Neural cell (in vitro differentiated cells): ENCODE data around the gene CADM1.

Experiments used
- CTCF ChIP-seq: fragments of 450-650 bp; IDR thresholded peaks from 2 replicates; pipeline ENCODE4 v1.5.1; 2014; ENCODE audit warnings: antibody characterized with exemption, mild to moderate bottlenecking, moderate library complexity; ENCODE audit not compliant: poor library complexity, severe bottlenecking
- EP300 ChIP-seq: fragments of 450-650 bp; conservative IDR thresholded peaks from 2 replicates; pipeline ENCODE4 v1.6.1; 2014; ENCODE audit warnings: antibody characterized with exemption, mild to moderate bottlenecking, moderate library complexity; ENCODE audit not compliant: poor library complexity, severe bottlenecking
- EZH2 ChIP-seq: fragments of 200-600, 300-800 bp; shearing (Covaris generic), sonication (generic); IDR thresholded peaks from 2 replicates; pipeline ENCODE4 v1.6.1; 2014; ENCODE audit warnings: antibody characterized with exemption, low read length, borderline replicate concordance, mild to moderate bottlenecking; ENCODE audit not compliant: insufficient read depth, poor library complexity, severe bottlenecking

- no peak for TF ChIP-seq CTCF
- TF ChIP-seq EP300 = no peak
- no peak for TF ChIP-seq EZH2
Measured at GRCh38 chr11:115391598-115391997, 112.6 kb downstream of the CADM1 start.
